ENCODE results near the gene MEIS2.

DNA sequence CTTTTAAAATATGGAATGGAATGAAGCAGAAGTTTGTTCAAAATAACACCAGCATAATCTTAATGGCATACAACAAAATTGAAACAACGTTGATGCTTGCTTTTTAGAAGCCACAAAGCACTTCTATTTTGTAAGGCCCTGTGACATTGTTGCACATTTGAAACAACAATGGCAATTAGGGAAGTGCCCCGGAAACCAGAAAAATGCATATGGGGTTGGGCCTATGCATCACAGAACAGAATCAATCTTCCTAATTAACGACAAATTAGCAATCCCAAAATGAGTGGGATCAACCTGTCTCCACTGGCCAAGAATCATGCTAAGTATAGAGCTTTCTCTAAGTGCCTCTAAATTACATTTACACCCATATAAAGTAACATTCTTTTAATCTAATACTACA is 168.9 kb downstream of the MEIS2 start:
- TF ChIP-seq POLR2A (IDR thresholded peaks at IDR 0.05; ENCODE audit: extremely low read depth, insufficient read length) = no peak
- TF ChIP-seq, protein P1, sequence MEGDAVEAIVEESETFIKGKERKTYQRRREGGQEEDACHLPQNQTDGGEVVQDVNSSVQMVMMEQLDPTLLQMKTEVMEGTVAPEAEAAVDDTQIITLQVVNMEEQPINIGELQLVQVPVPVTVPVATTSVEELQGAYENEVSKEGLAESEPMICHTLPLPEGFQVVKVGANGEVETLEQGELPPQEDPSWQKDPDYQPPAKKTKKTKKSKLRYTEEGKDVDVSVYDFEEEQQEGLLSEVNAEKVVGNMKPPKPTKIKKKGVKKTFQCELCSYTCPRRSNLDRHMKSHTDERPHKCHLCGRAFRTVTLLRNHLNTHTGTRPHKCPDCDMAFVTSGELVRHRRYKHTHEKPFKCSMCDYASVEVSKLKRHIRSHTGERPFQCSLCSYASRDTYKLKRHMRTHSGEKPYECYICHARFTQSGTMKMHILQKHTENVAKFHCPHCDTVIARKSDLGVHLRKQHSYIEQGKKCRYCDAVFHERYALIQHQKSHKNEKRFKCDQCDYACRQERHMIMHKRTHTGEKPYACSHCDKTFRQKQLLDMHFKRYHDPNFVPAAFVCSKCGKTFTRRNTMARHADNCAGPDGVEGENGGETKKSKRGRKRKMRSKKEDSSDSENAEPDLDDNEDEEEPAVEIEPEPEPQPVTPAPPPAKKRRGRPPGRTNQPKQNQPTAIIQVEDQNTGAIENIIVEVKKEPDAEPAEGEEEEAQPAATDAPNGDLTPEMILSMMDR (IDR thresholded peaks at IDR 0.05; ENCODE audit: low read depth, low read length) = no peak

Measured in NB4 (cell line).